Smooth muscle cell of the brain vasculature (primary cell): ENCODE results near the gene PLGRKT.
"Not testable (repeated sequence)": the region's sequence is repeated elsewhere in the genome, so short reads cannot be mapped to it uniquely, and the experiment has no call there.

ENCODE experiments used
- DNase-seq: peaks from one replicate; pipeline ENCODE4 v3.0.0-alpha.2; 2012; ENCODE audit warnings: low read depth, low spot score

PLGRKT gene

GRCh38 chr9:5430912-5431311 is 6.8 kb downstream of the PLGRKT start:
- no peak for DNase-seq

DNA sequence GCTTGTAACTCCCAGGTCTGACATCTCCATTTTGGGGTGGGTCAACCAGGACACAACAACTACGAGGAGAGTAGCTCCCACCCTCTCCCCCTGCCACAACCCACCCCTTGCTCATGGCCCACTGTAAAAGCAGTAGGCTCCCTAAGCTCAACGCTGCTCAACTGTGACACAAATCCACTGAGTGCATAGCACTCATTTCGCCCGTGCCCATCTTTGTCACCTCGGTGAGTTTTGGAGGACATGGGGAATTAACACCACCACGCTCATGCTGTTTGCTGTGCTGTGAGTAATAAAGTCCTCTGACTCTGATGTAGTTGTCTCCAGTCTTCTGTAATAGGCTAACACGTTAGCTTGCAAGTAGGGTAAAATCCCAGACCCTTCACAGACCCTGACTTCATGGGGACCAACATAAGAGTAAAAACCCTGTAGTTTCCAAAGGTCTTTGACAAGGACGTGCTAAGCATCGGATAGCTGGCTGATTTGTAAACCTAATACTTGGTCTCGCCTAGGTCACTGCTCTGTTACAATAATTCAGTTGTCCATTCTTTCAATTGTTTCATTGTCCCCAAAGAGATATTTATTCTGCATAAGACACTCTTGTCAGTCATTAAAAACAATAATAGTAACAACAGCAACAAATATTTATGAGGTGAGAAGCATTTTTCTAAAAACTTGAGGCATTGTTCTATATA is 7.7 kb downstream of the PLGRKT start:
- no peak for DNase-seq

DNA sequence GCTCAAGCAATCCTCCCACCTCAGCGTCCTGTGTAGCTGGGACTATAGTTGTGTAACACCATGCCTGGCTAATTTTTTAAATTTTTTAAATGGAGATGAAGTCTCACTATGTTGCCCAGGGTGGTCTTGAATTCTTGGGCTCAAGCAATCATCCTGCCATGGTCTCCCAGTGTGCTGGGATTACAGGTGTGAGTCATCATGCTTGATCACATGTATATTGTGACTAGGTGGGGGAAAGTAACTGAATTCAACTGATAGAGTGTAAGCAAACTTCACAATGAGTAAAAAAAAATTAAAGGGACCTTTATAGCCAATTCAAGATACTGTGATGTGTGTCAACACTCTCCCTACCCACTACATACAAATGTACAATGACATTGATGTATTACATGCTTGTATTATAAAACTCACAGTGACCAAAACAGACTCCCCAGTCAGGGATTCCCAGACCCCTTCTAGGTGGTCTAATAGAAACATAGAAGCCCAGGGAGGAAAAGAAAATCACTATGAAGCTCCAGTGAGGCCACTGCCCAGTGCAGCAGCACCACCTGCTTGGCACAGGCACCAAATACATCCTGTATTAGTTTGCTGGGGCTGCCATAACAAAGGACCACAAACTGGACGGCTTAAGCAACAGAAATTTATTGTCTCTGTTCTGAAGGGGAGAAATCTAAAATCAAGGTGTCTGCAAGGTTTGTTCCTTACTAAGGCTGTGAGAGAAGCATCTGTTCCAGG is 8.8 kb downstream of the PLGRKT start:
- no peak for DNase-seq

GRCh38 chr9:5428172-5428571 is 9.6 kb downstream of the PLGRKT start:
- DNase-seq: no peak

- no peak for DNase-seq
Observed at GRCh38 chr9:5427005-5427404, 10.7 kb downstream of the PLGRKT start.

DNA sequence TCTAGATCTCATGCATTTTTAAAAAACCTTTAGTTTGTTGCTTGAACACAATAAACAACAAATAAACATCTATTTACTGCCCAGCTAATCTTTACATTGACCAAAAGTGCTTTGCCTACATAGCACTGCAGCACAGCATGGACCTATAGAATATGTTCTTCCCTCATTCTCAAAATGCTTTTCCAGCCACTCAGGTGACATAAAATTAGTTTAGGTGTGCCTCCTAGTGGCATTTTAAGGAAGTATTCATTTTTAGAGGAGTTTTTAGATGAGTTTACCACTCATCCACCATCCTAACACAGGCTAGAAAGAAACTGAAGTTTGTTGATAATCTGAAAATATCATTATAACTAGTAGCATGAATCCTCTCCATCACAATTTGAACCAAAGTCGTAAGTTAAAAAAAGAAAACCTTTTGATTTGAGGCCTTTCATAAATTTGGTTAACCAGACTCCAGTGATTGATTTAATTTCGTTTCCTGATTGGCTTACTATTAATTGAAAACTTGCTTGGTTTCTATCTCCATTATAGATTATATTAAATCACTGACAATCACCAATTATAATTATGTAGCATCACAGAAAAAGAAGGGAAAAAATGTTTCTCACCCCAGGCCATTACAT is 12.6 kb downstream of the PLGRKT start:
- DNase-seq: no peak

DNA sequence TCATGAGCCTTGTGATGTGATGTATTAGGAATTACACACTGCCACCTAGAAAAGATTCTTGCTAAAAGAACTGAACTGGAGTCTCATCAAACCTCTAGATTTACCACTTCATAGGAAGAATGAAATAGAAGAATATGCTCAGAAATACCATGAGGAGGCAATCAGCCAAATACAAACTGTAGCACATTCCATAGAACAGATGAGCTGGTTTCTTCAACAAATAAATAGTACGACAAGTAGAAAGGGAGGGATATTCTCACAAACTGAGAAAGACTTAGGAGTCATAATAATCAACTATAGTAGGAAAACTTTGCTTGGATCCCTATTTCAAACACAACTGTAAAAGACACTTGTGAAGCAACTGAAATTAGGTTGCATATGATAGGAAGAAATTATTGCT is 15.4 kb downstream of the PLGRKT start:
- no peak for DNase-seq

- no peak for DNase-seq
Observed at GRCh38 chr9:5421163-5421562, 16.6 kb downstream of the PLGRKT start.

- DNase-seq: no peak
Observed at GRCh38 chr9:5419987-5420386, 17.7 kb downstream of the PLGRKT start.

GRCh38 chr9:5418481-5418880 is 19.2 kb downstream of the PLGRKT start:
- DNase-seq: no peak

DNA sequence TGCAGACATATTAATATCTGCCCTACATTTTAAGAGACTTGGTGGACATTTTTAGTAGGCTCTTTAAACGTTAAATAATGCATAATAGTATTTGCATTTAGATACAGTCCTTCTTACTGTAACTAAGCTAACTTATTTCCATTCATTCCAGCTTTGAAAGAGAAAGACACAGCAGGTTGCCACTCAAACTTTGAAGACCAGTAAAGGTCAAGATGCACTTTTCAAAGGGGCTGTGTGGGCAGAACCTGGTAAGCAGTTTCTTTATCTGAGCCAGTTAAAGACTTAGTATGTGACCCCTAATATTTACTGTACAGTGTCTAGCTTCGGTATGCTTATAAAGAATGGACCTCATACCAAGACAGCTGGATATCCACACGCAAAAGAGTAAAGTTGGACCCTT is 20.8 kb downstream of the PLGRKT start:
- DNase-seq: no peak

GRCh38 chr9:5408596-5408995 is 29.1 kb downstream of the PLGRKT start:
- DNase-seq: no peak

DNA sequence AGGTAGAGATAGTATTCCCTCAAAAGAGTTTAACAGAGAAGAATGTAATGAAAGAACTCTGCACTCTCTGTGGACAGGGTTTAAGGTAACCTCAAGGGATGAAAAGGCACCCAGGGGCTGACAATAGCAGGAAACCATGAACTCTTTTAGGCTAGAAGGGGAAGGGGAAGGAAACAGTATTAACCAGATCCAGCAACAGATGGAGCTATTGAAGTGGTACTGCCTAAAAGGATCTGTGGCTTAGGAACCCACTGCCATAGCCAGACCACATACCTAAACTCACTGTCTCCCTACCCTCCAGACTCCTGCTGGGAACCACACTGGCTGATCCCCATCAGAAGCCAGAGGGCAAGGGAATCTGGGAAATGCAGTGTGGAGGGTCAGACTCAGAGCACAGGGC is 35.5 kb downstream of the PLGRKT start:
- no peak for DNase-seq

DNA sequence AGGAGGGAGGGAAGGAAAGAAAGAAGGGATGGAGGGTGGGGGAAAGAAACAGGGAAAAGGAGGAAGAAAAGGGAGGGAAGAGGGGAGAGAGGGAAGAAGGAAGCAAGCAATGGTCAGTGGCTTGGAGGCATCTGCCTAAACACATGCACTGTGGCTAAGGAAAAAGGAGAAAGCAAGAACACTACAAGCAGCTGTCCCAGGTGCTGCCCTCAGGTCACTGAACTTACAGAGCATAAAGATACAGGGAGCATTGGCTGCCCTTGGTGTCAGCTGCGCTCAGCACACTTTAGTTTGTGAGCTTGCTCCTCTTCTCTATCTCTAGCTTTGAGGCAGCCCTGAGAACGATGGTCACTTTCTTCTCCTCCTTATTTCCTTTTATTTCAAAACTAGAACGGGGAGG is 40.2 kb downstream of the PLGRKT start:
- not testable (repeated sequence) for DNase-seq

DNA sequence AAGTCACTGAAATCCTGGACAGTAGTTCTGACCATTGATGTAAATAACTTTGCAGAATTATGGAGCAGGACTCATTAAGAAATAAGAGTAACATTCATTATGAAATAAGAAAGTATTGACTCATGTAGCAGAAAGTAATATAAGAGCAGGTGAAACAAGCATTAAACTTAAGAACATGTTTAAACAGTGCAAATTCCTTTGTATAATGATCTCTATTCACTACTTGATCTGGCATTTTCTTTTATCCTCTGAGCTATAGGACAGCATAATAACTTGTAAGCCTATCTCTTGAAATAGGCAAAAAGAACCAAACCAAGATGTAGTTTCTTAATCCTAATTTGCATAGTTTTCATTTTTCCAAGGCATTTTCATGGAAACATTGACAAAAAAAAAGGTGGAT is 42.3 kb downstream of the PLGRKT start:
- DNase-seq: no peak

DNA sequence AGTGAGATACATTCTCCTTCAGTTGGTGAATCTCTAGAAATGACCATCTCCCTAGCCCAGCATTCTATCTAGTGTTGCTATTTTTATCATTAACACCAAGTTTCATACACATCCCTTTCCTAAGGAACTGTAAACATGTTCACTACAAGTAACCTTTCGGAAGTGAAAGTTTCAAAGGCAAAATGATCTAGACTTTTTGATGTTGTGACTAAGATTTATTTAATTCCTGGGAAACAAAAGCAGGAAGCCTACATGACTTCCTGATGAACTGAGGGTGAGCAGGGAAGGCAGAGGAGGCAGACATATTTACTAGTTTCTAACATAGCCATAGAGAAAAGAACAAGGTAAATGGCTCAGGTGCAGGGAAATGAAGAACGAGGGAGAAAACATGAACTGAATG is 43.7 kb downstream of the PLGRKT start:
- DNase-seq: not testable (repeated sequence)

GRCh38 chr9:5393497-5393896 is 44.2 kb downstream of the PLGRKT start:
- DNase-seq: no peak

DNA sequence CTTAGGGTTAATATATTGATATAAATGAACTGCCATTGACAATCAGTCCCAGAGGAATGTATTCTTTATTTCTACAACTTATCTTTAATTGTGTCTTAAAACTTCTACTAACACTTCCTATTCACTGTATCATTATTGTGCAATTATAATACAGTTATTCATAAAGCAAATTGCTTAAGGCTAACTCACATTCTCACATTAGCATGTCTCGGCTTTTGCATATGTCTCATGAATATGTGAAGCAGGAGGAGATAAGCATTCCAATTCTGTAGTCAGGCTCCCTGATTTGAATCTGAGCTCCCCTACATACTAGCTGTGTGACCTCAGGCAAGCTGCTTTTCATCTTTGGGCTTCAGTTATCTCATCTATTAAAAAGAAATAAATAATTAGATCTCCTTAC is 45.4 kb downstream of the PLGRKT start:
- DNase-seq: no peak

DNA sequence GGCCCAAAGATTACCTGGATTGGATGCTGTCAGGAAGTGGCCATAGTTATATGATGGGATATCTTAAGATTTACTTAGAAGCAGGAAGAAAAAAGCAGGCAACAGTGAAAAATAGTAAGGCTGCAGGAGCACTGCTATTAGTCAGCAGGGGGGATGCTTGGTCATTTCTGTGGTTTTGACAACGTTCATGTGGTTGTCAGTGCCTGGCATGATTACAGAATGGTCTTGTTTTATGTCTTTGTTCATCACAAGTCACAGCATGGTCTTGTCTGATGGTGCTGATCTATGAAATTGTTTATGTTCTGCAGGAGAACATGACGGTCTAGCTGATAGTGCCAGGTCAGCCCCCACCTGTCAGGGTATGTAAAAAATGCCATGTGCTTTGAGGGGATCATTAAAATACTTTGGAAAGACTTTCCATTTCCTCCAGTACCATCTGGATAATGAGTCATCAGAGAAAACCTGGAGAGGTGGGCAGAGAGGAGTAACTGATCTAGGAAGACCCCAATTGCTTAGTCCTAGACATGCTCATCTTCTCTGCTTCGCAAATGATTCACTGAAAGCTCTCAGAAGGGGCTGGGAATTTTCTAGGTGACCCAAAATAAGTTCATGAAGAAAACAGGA is 48.5 kb downstream of the PLGRKT start:
- peak; percentile 87 for DNase-seq

DNA sequence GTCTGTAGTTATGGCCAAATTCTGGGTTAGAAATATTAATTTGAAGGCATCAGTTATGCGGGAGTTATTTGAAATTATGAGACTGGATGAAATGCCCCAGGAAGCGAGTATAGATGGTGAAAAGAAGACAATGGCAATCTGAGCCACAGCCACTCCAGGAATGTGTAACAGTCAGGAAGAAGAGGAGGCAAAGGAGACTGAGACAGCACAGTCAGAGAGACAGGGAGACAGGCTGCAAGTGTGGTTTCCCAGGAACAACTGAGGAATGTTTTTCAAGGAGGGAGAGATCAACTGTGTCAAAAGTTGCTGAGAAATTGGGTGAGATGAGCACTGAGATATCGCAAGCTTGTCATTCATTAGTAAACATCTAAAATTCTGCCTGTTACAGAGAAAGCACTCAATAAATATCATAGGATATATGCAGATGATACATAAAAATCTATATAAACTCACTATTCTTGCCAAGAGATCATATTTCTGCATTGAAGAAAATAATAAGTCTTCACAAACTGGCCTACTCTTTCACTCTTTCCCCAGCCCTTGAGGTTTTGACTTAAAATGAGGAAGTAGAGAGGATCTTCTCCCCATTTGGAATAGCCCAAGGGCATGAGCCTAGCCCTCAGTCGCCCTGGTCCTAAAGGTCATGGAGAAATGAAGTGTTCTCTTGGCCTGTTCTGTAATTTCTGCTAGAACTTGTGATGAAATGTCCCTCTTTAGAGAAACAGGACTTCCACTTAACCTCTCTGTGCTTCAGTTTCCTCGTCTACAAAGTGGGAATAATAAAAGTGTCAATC is 49.5 kb downstream of the PLGRKT start:
- DNase-seq: peak; percentile 20

DNA sequence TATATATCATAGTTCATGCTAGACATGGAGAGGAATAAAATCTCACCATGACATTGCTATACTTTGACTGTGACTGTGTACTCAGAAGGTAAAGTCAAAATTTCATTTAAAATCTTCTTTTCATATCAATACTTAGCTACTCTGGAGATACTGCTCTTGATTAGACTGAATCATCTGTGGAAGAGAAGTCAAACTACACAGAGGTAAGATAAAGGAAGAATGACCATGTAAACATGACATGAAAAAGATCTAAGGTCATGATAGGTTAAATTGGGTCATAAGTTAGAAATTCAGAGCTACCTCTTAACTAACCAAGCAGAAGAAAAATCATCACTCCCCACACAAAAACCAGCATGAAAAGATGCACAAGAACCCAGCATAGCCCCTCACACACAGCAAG is 53.3 kb downstream of the PLGRKT start:
- no peak for DNase-seq

GRCh38 chr9:5382479-5382878 is 55.2 kb downstream of the PLGRKT start:
- no peak for DNase-seq
